Measurements from ENCODE around the gene ARHGEF33. TPM values are rescaled to one million over a fixed set of nuclear protein-coding genes. Genes with fewer than 3 reads are reported as not detected.

The ARHGEF33 gene
- total RNA-seq, 2 experiments from 2014 or later: not detected

Other genes with a start within 250 kb of the ARHGEF33 start
- 10 to 100 TPM; 31.3 to 31.9 TPM for gene GALM, start 223.8 kb upstream of the ARHGEF33 start, total RNA-seq
- 100 to 1,000 TPM; 212 to 217 TPM for gene SRSF7, start 138.5 kb upstream of the ARHGEF33 start, total RNA-seq
- 10 to 100 TPM; 23.7 to 24.5 TPM for gene GEMIN6, start 111.7 kb upstream of the ARHGEF33 start, total RNA-seq
- gene DHX57, start 13.9 kb upstream of the ARHGEF33 start, total RNA-seq: 10 to 100 TPM; 10.8 to 12.5 TPM
- gene MORN2, start 13.9 kb upstream of the ARHGEF33 start, total RNA-seq: 1 to 10 TPM; 5.1 to 6.2 TPM
- gene SOS1, start 231.2 kb downstream of the ARHGEF33 start, total RNA-seq: 10 to 100 TPM; 16.8 to 17.1 TPM